Measurements from ENCODE around the gene KLHL2.

- TF ChIP-seq GATA3 (IDR thresholded peaks at IDR 0.05; ENCODE audit: low read depth, low read length) (no peak), GATA2 (IDR thresholded peaks at IDR 0.05; ENCODE audit: low read depth, low read length) (no peak)
Measured at GRCh38 chr4:165326831-165327210, 119.5 kb downstream of the KLHL2 start.
